HEK293T (cell line): ENCODE measurements around the gene CD4.

ENCODE experiments used
- CTBP1 ChIP-seq: fragments of 450-650 bp; IDR thresholded peaks from 2 replicates; pipeline ENCODE4 v1.6.1; 2016; ENCODE audit warnings: borderline replicate concordance
- FOXM1 ChIP-seq: fragments of 450-650 bp; IDR thresholded peaks from 2 replicates; pipeline ENCODE4 v1.6.1; 2017; ENCODE audit warnings: mild to moderate bottlenecking, borderline replicate concordance
- NFRKB ChIP-seq: fragments of 450-650 bp; IDR thresholded peaks from 2 replicates; pipeline ENCODE4 v1.6.1; 2016; ENCODE audit warnings: mild to moderate bottlenecking, moderate library complexity
- PKNOX1 ChIP-seq: fragments of 450-650 bp; IDR thresholded peaks from 2 replicates; pipeline ENCODE4 v1.6.1; 2016
- SP1 ChIP-seq: fragments of 450-650 bp; IDR thresholded peaks from 2 replicates; pipeline ENCODE4 v1.6.1; 2017
- SUZ12 ChIP-seq: fragments of 450-650 bp; IDR thresholded peaks from 2 replicates; pipeline ENCODE4 v1.6.1; 2016; ENCODE audit warnings: mild to moderate bottlenecking
- TARDBP ChIP-seq: fragments of 450-650 bp; IDR thresholded peaks from 2 replicates; pipeline ENCODE4 v1.6.1; 2016

DNA sequence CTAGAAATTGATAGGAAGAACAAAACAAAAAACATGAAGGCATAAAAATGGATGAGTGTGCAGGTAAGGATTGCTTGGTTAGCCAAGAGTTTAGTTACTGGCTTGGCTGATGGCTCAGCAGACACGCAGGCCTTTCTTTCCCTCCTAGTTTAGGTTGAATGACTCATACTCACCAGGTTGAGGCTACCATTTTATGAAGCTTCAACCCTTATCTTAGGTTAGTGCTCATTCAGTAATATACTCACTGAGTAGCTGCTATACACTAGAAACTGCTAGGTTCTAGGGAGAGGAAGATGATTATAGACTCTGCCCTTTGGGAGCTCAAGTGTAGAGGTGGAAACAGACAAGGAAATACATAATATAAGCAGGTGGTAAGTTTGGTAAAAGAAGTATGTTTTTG, 44.9 kb downstream of the CD4 start:
- TF ChIP-seq SUZ12: no peak
- TF ChIP-seq NFRKB: no peak
- no peak for TF ChIP-seq FOXM1
- no peak for TF ChIP-seq TARDBP
- no peak for TF ChIP-seq CTBP1
- TF ChIP-seq PKNOX1: no peak
- no peak for TF ChIP-seq SP1
